CD4-positive, alpha-beta T cell treated with Interleukin-21 for 1 hour (primary cell): ENCODE data around the gene TXNDC5.

Source experiments
- DNase-seq: peaks from one replicate; pipeline ENCODE4 v3.0.0-alpha.2; 2020

The TXNDC5 gene

GRCh38 chr6:7910654-7911344, at the start of gene TXNDC5:
TXNDC5 (minus strand) TSS chr6:7910788; CDS start chr6:7910776, 12 bp downstream.
- peak; percentile 68 for DNase-seq

DNA sequence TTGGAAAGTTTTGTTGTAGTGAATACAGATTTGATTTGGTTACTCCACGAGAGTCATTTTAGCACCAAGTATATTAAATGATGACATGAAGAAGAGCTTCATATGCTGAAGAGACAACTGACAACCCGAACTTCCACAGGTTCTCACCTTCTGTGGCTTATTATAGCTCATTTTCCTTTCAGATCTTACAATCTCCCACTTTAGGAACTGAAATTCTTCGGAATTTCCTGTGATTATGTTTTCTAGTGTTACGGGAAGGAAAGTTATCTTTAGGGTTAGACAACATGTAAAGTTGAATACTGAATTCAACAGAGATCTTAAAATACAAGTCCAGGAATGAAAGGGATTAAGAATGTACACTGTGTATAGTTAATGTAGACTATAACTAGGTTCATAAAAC, 49.6 kb upstream of the TXNDC5 start:
- DNase-seq: no peak

- DNase-seq: no peak
These were observed 48.9 kb upstream of the TXNDC5 start for GRCh38 chr6:7959453-7959852.

GRCh38 chr6:7958464-7958863, 47.9 kb upstream of the TXNDC5 start:
- DNase-seq: no peak

- no peak for DNase-seq
These were observed 45.7 kb upstream of the TXNDC5 start for GRCh38 chr6:7956257-7956656.

GRCh38 chr6:7954477-7955200, 44.1 kb upstream of the TXNDC5 start:
- DNase-seq: no peak

DNA sequence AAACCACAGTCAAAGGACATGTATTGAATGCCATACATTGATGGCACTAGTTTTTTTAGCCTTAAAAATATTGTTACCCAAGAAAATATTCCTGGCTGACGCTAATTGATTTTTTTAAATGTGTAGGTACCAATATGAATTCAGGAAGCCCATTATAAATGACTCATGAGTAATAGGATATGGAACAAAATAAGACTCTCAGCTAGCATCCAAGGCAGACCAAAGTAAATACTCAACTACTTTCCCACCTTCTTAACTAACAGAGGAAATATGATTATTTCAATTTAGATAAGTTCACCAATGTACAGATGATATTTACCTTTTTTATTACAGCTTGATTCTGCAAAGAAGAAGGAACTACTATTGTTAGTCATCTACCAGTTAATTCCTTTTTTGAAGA, 43.2 kb upstream of the TXNDC5 start:
- DNase-seq: no peak

DNA sequence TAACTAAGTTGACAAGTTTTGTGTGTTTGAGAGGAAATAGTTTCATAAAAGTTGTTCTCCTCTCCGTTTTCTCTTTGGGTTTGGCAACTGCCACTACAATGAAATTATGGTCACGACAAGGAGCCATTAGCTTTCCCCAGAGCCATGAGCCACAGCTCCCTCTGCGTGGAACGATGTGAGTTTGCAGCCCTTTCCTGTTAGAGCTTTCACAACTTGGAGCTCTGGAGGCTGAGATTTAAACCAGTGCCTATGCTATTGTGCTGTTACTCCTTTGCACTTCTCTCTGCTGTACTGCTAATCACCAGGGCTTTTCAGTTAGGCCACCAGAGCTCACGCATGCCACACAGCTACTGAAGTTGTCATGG, 29.3 kb upstream of the TXNDC5 start:
- no peak for DNase-seq

GRCh38 chr6:7939184-7939863, 28.7 kb upstream of the TXNDC5 start:
- DNase-seq: no peak

GRCh38 chr6:7938562-7939183, 28.1 kb upstream of the TXNDC5 start:
- no peak for DNase-seq

DNA sequence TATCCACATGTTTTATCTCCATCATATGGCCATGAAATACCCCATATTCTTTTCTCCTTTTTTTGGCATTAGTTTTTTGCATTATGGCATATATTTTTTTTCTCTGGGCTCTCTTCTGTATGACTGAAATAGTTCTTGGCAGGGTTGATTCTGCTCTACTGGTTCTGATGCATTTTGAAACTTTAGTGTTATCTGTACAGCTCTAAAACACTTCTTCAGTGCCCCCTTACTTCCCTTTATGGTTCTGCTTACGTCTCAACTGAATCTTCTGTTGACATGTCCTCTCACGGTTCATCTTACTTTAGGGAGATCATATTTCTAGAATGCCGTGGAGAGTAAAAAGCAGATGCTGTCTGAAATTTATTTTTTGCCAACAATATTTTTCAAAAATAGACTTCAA, 23.2 kb upstream of the TXNDC5 start:
- no peak for DNase-seq

- no peak for DNase-seq
These were observed 22.0 kb upstream of the TXNDC5 start for GRCh38 chr6:7932625-7933024.

DNA sequence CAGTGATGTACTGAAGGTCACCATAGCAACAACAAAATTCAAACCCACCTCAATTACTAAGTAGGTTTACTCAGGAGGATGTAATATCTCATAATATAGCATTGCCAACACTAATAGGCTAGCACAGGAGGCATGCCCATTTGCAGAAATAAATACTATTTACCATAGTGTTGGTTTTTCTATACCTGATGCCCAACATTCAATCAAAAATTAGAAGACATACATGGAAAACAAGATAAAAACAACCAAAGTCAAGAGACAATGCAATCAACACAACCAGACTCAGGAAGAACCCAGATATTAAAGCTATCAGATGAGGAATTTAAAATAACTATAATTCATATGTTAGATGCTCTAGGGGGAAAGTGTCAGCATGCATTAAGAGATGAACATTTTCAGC, 14.3 kb upstream of the TXNDC5 start:
- DNase-seq: no peak

GRCh38 chr6:7922596-7922995, 12.0 kb upstream of the TXNDC5 start:
- DNase-seq: no peak

- DNase-seq: no peak
These were observed 11.1 kb upstream of the TXNDC5 start for GRCh38 chr6:7921632-7922092.

DNA sequence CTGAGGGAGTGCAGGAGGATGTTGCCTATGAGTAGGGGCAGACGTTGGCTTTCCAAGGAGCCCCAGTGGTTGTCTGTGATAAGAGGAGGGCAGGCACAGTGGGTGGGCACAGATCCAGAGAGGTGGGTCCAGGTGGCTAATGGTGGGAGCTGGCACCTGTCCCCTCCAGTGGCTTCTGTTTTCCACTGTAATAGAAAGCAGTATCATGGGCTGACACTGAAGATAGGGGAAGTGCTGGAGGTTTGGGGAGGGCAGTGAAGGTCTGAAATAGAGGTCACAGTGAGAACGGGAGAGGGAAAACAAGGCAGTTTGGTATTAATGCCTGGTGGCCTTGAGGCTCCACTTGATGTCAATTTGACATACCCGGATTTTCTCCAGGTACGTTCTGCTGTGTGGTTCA, 10.5 kb upstream of the TXNDC5 start:
- DNase-seq: no peak

GRCh38 chr6:7920425-7920824, 9.8 kb upstream of the TXNDC5 start:
- no peak for DNase-seq

DNA sequence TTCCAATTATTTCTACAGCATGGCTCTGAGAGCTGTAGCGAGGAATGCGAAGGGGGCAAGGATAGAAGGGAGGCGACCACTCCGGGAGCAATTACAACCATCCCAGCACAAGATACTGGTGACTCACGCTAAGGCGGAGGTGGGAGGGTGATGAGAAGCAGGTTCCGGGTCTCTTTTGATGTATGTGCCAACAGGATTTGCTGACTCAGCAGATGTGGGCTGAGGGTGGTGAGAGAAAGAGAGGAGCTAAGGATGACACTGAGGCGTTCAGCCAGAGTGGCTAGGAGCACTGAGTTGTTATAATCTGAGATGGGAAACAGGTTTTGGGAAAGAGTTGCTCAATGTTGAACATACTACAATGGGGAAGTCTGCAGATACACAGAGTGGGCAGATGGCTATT, 9.3 kb upstream of the TXNDC5 start:
- DNase-seq: no peak

- DNase-seq: no peak
These were observed 7.8 kb upstream of the TXNDC5 start for GRCh38 chr6:7918403-7918802.

DNA sequence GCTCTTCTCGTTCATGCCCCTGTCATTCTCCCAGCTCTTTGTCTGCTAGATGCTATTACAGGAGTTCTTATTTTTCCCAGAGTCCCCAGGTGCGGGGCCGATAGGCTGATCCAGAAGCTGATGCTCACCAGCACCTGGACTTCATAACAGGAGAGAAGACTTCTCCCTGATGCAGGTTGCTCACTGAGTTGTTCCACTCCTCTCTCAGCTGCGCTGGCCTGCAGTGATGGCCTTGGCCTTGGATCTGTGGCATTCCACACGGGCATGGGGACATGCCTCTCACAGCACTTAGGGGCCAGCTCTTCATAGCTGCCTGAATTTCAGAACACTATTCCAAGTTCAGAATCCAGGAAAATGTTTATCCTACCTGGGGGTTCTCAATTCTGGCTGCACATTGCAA, 7.1 kb upstream of the TXNDC5 start:
- no peak for DNase-seq

DNA sequence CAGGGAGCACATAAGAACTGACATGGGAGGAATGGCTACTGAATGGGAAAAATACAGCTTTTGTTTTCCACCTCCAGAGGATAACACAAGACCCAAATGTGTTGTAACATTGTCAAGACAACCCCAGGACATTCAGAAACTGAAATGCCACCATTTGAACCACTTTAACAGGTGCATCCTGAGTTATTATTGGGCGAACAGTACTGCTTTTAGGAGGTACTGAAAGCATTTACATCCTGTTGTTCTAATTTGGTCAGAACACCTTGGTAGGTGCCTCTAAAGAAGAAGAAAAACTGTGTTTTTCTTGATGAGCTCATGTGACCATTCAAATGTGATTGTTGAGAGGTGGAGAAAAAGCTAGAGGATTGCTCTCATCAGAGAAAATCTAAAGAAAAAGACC, 6.4 kb upstream of the TXNDC5 start:
- DNase-seq: no peak

- no peak for DNase-seq
These were observed 4.6 kb upstream of the TXNDC5 start for GRCh38 chr6:7914991-7915789.

DNA sequence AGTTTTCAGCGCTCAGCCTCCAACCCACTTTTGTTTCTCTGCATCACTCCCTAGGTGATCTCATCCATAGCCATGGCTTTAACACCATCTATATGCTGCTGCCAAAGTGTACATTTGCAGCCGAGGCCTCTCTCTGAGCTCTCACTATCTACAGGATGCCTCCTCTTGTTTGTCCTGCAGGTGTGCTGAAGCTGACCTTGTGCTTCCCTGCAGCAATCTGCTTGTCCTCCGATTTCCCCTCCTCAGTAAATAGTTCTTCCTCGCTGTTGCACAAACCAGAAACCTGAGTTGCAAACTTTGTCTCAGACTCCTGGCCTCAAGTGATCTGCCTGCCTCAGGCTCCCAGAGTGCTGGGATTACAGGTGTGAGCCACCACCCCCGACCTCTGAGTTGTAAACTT, 3.7 kb upstream of the TXNDC5 start:
- DNase-seq: no peak
